Dedifferentiated amniotic fluid mesenchymal stem cell (primary cell): Measurements from ENCODE around the gene CFAP91.

ENCODE experiments used
- DNase-seq: peaks from one replicate; pipeline ENCODE4 v3.0.0-alpha.2; 2016; ENCODE audit errors: extremely low spot score

CFAP91 gene

GRCh38 chr3:119702530-119703527 lies at the start of gene CFAP91:
Gene CFAP91, plus strand, starts transcription at chr3:119703022. Its CDS starts 77 bp downstream, at chr3:119703099.
- DNase-seq: peak; percentile 74

- DNase-seq: no peak
These were observed 48.9 kb upstream of the CFAP91 start for GRCh38 chr3:119653876-119654275.

GRCh38 chr3:119657887-119658702 lies 44.7 kb upstream of the CFAP91 start:
- DNase-seq: no peak

GRCh38 chr3:119658994-119659393 lies 43.8 kb upstream of the CFAP91 start:
- DNase-seq: no peak

GRCh38 chr3:119659606-119660291 lies 43.1 kb upstream of the CFAP91 start:
- no peak for DNase-seq

GRCh38 chr3:119660474-119661440 lies 42.1 kb upstream of the CFAP91 start, which contains the start of gene POPDC2:
Gene POPDC2, minus strand, starts transcription at chr3:119660589. Its CDS starts 166 bp downstream, at chr3:119660423.
- no peak for DNase-seq

GRCh38 chr3:119662604-119663373 lies 40.0 kb upstream of the CFAP91 start:
- no peak for DNase-seq

GRCh38 chr3:119663885-119664284 lies 38.9 kb upstream of the CFAP91 start:
- no peak for DNase-seq

GRCh38 chr3:119664370-119664769 lies 38.5 kb upstream of the CFAP91 start:
- DNase-seq: no peak

GRCh38 chr3:119664850-119665379 lies 37.9 kb upstream of the CFAP91 start:
- no peak for DNase-seq

- no peak for DNase-seq
These were observed 36.8 kb upstream of the CFAP91 start for GRCh38 chr3:119665954-119666559.

- no peak for DNase-seq
These were observed 32.8 kb upstream of the CFAP91 start for GRCh38 chr3:119669906-119670570.

GRCh38 chr3:119672776-119673175 lies 30.0 kb upstream of the CFAP91 start:
- no peak for DNase-seq

GRCh38 chr3:119673875-119674274 lies 28.9 kb upstream of the CFAP91 start:
- no peak for DNase-seq

GRCh38 chr3:119675188-119675874 lies 27.5 kb upstream of the CFAP91 start:
- no peak for DNase-seq

- no peak for DNase-seq
These were observed 26.8 kb upstream of the CFAP91 start for GRCh38 chr3:119676020-119676419.

GRCh38 chr3:119676771-119677640 lies 25.8 kb upstream of the CFAP91 start, which contains the start of gene COX17:
Gene COX17, minus strand, starts transcription at chr3:119677406. Its CDS starts 96 bp downstream, at chr3:119677310.
- peak; percentile 95 for DNase-seq
